HAP-1 (cell line): ENCODE data around the gene RHBDL1.

Experiments
- DNase-seq, 2 experiments: peaks; one replicate each; pipeline ENCODE4 v3.0.0-alpha.2; 2016 to 2020; ENCODE audit warnings: low spot score in 2 of 2
- H3K27me3 ChIP-seq: fragments of 250-450 bp; sonication (Bioruptor Pico); 2 replicates; pipeline ENCODE4 v1.5.1; 2020; ENCODE audit warnings: low read depth, mild to moderate bottlenecking, moderate library complexity
- H3K36me3 ChIP-seq: fragments of 250-450 bp; sonication (Bioruptor Pico); replicated peaks from 2 replicates; pipeline ENCODE4 v1.5.1; 2020; ENCODE audit warnings: mild to moderate bottlenecking
- H3K4me1 ChIP-seq: fragments of 250-450 bp; sonication (Bioruptor Pico); 2 replicates; pipeline ENCODE4 v1.5.1; 2020; ENCODE audit warnings: mild to moderate bottlenecking
- H3K4me3 ChIP-seq: fragments of 250-450 bp; sonication (Bioruptor Pico); 2 replicates; pipeline ENCODE4 v1.5.1; 2020; ENCODE audit warnings: mild to moderate bottlenecking, moderate library complexity
- H3K9me3 ChIP-seq: fragments of 250-450 bp; sonication (Bioruptor Pico); 2 replicates; pipeline ENCODE4 v1.5.1; 2020; ENCODE audit warnings: mild to moderate bottlenecking, moderate library complexity
- in situ Hi-C: fragments of 300-500 bp; cut with MboI; formaldehyde crosslinking; loops from 3 replicates; pipeline ENCODE4 v1.14.3; 2020; ENCODE audit warnings: low sequenced_read_pairs, inconsistent platforms, mixed read lengths

Gene RHBDL1

DNA sequence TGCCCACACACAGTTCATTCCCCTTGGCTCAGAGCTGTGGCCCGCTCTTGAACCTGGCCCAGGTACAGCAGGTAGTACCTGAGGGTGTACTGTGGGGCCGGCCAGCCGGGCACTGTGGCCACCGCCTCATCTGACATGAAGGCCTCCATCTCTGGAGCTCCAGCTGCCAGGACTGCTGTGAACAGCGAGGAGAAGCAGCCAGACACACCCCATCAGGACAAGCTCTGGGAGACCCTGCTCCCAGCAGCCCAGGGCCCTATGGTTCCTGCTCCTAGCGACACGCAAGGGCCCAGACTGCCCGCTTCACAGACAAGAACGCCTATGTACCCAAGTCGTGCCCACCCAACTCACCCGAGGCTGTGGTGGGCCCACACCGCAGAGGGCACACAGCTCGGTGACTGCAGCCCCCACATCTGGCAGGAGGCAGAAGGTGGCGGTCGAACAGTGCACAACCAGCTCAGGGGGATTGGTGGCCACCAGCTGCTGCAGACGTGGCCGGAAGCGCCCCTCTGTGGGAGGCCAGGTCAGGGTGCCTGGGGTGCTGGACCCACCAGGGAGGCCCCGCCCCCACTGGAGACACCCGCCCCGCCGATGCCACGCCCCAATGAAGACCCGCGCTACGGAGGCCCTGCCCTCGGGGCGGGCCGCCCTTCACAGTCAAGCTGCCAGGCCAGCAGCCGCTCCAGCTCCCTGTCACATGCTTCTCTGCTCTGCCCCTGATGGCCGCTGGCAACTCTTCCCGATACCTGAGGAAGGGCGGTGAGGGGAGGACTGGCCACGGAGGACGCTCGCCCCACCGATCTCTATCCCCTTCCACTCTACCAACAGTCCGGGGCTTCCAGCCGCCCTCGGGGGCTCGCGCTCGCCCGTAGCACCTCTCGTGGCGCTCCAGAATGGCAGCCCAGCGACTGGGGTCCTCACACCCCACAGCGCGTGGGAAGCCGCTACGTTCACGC lies 3.7 kb downstream of the RHBDL1 start:
- H3K9me3 ChIP-seq = no peaks in the 10 kb centered on the region
- in situ Hi-C loops = no loop called here
- peaks cover 29% of the 10 kb centered on the region for H3K36me3 ChIP-seq
- peak; percentile 65 to 89 for DNase-seq
- H3K27me3 ChIP-seq = no peaks in the 10 kb centered on the region
- H3K4me3 ChIP-seq = peak overlapping the region; percentile 40
- peaks cover 26% of the 10 kb centered on the region for H3K4me1 ChIP-seq

DNA sequence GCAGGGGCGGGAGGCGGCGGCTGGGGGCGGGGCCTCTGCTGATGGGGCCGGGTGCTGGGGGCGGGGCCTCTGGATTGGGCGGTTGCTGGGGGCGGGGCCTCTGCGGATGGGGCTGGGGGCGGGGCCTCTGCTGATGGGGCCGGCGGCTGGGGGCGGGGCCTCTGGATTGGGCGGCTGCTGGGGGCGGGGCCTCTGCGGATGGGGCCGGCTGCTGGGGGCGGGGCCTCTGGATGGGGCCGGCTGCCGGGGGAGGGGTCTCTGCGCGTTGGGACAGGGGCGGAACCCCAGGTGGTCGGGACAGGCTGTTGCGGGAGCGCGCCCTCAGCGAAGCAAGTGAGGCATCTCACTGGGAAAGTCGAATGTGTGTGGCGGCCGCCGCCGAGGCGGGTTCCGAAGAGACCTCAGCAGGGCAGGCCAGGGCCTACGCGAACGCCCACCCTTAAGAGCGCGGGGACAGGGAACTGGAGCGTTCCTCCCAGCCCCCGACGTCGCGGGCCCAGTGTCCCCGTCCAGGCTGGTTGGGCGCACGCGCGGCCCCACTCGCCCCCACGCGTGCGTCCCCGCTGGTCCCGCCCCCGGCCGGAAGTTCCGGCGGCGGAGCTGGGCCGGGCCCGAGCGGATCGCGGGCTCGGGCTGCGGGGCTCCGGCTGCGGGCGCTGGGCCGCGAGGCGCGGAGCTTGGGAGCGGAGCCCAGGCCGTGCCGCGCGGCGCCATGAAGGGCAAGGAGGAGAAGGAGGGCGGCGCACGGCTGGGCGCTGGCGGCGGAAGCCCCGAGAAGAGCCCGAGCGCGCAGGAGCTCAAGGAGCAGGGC lies 4.5 kb downstream of the RHBDL1 start, which contains the start of gene STUB1:
STUB1 (plus strand) TSS at position 597 of the 811 bp plus-strand sequence; CDS start at position 713, 116 bp downstream.
- peaks cover 26% of the 10 kb centered on the region for H3K4me1 ChIP-seq
- no peaks in the 10 kb centered on the region for H3K9me3 ChIP-seq
- peaks cover 26% of the 10 kb centered on the region for H3K36me3 ChIP-seq
- H3K4me3 ChIP-seq = peak within 1 kb of the TSS; percentile 66
- DNase-seq = peak; percentile 80 to 98
- no peaks in the 10 kb centered on the region for H3K27me3 ChIP-seq
- in situ Hi-C loops = no loop called here

DNA sequence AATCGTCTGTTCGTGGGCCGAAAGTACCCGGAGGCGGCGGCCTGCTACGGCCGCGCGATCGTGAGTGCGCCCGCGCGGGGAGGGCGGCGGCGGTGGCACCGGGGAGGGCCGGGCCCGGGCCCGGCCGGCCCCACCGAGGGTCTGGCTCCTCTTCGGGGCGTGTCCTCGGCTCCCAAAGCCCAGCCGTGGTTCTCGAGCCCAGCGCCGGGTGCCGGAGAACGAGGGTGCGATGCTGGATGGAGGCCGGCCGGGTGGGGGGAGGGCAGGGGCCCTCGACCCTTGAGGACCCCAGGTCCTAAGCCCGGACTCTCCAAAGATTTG lies 5.1 kb downstream of the RHBDL1 start:
- peaks cover 26% of the 10 kb centered on the region for H3K4me1 ChIP-seq
- peak overlapping the region; percentile 66 for H3K4me3 ChIP-seq
- in situ Hi-C loops = no loop called here
- no peaks in the 10 kb centered on the region for H3K9me3 ChIP-seq
- H3K27me3 ChIP-seq = no peaks in the 10 kb centered on the region
- DNase-seq = no peak
- H3K36me3 ChIP-seq = peaks cover 31% of the 10 kb centered on the region

DNA sequence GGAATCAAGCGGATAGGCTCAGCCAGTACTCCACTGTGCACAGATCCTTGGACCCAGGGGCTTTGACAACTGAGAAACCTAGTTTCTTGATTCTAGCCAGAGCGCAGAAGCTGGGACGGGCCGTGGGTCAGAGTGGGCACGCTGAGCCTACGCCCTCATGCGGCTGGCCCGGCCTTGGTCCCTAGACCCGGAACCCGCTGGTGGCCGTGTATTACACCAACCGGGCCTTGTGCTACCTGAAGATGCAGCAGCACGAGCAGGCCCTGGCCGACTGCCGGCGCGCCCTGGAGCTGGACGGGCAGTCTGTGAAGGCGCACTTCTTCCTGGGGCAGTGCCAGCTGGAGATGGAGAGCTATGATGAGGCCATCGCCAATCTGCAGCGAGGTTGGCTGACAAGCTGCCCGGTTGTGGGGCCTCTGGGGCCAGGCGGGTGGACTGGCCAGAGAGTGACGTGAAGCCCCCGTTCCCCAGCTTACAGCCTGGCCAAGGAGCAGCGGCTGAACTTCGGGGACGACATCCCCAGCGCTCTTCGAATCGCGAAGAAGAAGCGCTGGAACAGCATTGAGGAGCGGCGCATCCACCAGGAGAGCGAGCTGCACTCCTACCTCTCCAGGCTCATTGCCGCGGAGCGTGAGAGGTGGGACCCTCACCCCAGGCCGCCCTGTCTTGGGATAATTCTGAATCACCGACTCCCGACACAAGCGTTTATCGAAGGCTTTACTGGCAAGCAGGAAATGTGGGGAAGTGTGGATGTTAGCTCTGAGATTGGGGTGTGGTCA lies 5.7 kb downstream of the RHBDL1 start:
- peaks cover 26% of the 10 kb centered on the region for H3K4me1 ChIP-seq
- DNase-seq = peak in 1 of 2 experiments; percentile 62

DNA sequence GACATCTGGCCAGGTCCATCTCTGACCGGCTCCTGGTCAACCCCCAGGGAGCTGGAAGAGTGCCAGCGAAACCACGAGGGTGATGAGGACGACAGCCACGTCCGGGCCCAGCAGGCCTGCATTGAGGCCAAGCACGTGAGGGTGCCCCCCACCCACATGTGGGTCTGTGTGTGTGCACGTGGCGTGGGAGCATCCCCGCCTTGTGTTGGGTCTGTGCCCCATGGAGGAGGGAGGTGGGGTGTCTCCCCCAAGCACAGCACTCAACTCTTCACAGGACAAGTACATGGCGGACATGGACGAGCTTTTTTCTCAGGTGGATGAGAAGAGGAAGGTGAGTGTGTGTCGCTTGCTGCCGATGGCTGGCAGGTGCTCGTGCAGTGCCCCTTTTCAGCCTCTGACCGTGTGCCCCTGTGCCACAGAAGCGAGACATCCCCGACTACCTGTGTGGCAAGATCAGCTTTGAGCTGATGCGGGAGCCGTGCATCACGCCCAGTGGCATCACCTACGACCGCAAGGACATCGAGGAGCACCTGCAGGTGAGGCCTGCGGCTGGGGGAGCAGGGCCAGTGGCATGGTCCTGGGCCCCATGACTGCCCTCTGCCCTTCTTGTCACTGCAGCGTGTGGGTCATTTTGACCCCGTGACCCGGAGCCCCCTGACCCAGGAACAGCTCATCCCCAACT lies 6.4 kb downstream of the RHBDL1 start:
- no peaks in the 10 kb centered on the region for H3K27me3 ChIP-seq
- H3K4me1 ChIP-seq = peaks cover 26% of the 10 kb centered on the region
- peak overlapping the region; percentile 66 for H3K4me3 ChIP-seq
- H3K36me3 ChIP-seq = peaks cover 42% of the 10 kb centered on the region
- DNase-seq = no peak
- in situ Hi-C loops = no loop called here
- no peaks in the 10 kb centered on the region for H3K9me3 ChIP-seq

More for the DNA sequence above, 5.7 kb downstream of the RHBDL1 start:
- H3K36me3 ChIP-seq = peaks cover 35% of the 10 kb centered on the region
- in situ Hi-C loops = no loop called here
- H3K27me3 ChIP-seq = no peaks in the 10 kb centered on the region
- peak overlapping the region; percentile 66 for H3K4me3 ChIP-seq
- H3K9me3 ChIP-seq = no peaks in the 10 kb centered on the region

- peaks cover 49% of the 10 kb centered on the region for H3K36me3 ChIP-seq
- no peak for DNase-seq
Measured at GRCh38 chr16:682493-683395, 7.3 kb downstream of the RHBDL1 start.

DNA sequence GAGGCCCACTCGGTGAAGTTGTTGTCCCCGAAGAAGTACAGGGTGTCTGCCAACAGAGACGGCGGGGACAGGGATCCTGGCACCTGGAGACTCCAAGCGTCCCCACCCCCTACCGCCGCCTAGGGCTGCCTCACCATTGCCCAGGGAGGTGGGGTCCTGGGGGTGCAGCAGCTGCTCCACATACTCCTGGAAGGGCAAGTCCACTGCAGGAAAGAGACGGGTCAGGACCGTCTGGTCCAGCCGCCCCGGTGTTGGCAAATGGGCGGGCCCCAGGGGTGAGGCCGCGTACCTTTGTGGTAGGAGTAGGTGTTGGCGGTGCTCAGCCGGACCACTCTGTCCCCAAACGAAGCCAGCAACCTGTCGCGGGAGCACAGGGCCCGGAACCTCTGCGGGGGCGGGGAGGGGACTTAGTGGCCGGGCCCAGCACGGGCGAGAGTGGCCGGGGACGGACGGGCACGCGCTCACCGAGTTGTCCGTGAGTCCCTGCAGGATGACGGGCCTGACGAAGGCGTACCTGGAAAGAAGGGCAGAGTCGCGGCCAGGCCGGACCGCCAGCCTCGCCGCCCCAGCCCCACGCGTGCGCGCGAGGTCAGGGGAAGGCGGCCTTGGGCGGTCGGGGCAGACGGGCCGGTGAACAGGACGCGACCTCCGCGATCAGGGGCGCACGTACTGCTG lies 8.1 kb downstream of the RHBDL1 start:
- DNase-seq = peak in 1 of 2 experiments; percentile 62
- Histone ChIP-seq H3K4me3 (peak overlapping the region; percentile 50), H3K36me3 (peaks cover 49% of the 10 kb centered on the region), H3K9me3 (no peaks in the 10 kb centered on the region), H3K27me3 (no peaks in the 10 kb centered on the region), H3K4me1 (peaks cover 26% of the 10 kb centered on the region)
- in situ Hi-C loops = no loop called here

More at GRCh38 chr16:682493-683395, 7.3 kb downstream of the RHBDL1 start:
- Histone ChIP-seq H3K27me3 (no peaks in the 10 kb centered on the region), H3K4me1 (peaks cover 26% of the 10 kb centered on the region), H3K4me3 (peak overlapping the region; percentile 50), H3K9me3 (no peaks in the 10 kb centered on the region)
- in situ Hi-C loops = no loop called here

DNA sequence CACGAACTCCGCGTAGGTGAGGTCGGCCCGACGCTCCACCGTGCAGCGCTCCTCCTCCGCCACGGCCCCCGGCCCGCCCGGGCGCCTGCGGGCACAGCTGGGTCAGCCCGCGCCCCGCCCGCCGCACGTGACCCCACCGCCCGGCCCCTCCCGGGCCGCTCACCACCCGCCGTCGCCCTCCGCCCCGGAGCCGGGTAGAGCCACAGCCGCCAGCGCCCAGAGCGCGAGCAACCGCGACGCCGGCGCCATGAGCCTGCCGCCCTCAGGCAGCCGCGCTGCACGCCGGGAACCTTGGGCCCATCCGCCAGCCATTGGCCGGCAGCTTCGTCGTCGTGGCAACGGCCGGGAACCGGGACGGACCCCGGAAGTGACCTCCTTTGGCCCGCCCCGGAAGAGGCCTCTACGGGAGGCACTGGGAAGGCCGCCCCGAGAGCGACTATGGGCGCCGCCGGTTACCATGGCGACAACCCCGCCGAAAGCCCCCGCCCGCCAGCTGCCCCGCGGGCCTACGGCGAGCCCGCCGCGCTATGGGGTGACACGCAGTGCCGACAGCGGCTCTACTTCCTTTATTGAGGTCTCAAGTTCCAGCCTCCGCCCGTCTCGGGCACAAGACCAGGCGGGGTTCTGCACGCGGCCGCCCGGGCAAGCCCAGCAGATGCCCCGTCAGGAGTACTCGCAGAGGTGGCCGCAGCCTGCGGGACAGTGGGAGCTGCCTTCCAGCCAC lies 8.8 kb downstream of the RHBDL1 start, which contains the start of gene JMJD8:
JMJD8 (minus strand) TSS at position 264 of the 724 bp plus-strand sequence; CDS start at position 249, 15 bp downstream.
- in situ Hi-C loops = no loop called here
- Histone ChIP-seq H3K4me1 (peaks cover 25% of the 10 kb centered on the region), H3K4me3 (peak within 1 kb of the TSS; percentile 50), H3K9me3 (no peaks in the 10 kb centered on the region), H3K27me3 (no peaks in the 10 kb centered on the region), H3K36me3 (peaks cover 49% of the 10 kb centered on the region)
- peak; percentile 94 to 99 for DNase-seq

DNA sequence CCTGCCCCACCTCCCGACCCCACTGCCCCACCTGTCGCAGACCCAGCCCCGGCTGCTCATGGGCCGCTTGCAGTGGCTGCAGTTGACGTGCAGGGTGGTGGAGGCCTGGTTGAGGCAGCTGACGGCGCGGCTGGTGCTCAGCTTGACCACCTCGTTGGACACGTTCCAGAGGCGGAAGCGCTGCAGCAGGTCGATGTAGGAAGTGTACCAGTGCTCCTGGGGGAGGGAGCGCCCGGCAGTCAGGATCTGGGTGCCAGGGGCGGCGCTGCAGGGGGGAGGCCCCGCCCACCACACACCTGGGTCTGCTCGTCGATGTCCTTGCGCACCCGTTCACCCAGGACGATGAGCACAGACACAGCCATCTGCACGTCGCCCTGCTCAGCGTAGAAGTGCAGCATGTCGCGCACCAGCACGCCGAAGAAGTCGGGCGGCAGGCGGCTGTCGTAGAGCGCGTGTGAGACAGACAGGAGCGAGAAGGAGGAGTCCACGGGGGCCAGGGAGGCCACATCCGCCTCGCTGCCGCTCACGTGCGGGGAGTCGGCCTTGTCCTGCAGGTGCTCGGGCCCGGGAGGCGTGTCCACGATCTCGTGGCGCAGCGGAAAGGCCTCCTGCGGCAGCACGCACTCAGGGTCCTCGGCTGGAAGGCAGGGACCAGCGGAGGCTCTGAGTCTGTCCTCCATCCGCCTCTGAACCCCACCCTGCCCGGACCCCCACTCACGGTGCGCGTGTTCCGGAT lies 9.7 kb downstream of the RHBDL1 start:
- H3K9me3 ChIP-seq = no peaks in the 10 kb centered on the region
- no peaks in the 10 kb centered on the region for H3K27me3 ChIP-seq
- peaks cover 49% of the 10 kb centered on the region for H3K36me3 ChIP-seq
- in situ Hi-C loops = no loop called here
- DNase-seq = no peak
- no peak overlapping the region for H3K4me3 ChIP-seq
- peaks cover 26% of the 10 kb centered on the region for H3K4me1 ChIP-seq

GRCh38 chr16:685967-686366 lies 10.5 kb downstream of the RHBDL1 start:
- H3K36me3 ChIP-seq = peaks cover 48% of the 10 kb centered on the region
- H3K4me1 ChIP-seq = peaks cover 29% of the 10 kb centered on the region
- in situ Hi-C loops = no loop called here
- H3K4me3 ChIP-seq = no peak overlapping the region
- no peaks in the 10 kb centered on the region for H3K27me3 ChIP-seq
- DNase-seq = peak in 1 of 2 experiments; percentile 79
- no peaks in the 10 kb centered on the region for H3K9me3 ChIP-seq
